Superior temporal gyrus (tissue), 1 donor: ENCODE measurements around the gene CAPN11.

ENCODE experiments used
- DNase-seq: peaks from one replicate; pipeline ENCODE4 v3.0.0-alpha.2; 2016; ENCODE audit errors: extremely low spot score

The CAPN11 gene

GRCh38 chr6:44156494-44157151, 2.0 kb upstream of the CAPN11 start:
- no peak for DNase-seq

DNA sequence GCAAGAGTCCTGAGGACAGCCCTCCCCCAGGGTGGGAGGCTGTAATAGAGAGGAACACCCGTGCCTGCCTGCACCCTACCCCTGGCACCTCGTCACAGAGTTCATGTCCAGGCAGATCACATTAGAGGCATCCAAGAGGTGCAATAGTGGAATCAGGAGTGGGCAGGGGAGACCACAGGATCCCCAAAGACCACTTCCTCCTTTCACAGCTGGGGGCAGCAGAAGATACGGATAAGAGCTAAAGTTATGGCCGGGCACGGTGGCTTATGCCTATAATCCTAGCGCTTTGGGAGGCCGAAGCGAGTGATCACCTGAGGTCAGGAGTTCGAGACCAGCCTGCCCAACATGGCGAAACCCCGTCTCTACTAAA, 1.5 kb upstream of the CAPN11 start:
- no peak for DNase-seq

GRCh38 chr6:44161997-44162338, 3.3 kb downstream of the CAPN11 start:
- DNase-seq: no peak

DNA sequence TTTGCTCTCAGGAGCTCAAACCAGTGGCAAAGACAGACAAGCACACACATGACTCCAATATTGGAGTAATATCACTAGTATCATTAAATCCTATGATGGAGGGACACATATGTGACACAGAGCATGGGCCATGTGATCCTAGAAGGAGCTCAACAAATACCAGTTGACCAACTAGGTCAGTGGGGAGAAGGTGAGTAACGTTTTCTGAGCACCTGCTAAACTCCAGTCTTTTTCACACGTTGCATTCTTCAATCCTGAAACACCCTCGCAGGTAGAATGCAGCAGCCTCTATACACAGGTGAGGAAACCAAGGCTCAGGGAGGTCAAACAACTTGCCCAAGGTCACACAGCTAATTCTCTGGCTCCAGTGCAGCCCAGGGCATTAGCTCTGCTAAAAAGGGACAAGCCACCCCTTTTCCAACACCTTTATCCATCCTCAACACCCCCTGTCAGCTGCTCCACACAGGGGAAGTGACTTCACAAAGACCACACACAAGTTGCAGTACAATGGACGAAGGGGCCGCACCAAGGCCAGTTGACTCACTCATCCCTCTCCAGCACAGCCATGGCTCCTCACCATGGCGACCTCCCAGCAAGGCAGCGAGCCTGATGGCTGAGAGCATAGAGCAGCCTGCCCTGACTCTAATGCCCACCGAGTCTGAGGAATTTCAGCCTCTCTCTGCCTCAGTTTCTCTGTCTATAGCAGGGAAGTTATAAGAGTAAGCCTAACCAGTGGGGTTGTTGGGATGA, 4.4 kb downstream of the CAPN11 start:
- DNase-seq: no peak

- DNase-seq: no peak
These were observed 7.5 kb downstream of the CAPN11 start for GRCh38 chr6:44166116-44166515.

DNA sequence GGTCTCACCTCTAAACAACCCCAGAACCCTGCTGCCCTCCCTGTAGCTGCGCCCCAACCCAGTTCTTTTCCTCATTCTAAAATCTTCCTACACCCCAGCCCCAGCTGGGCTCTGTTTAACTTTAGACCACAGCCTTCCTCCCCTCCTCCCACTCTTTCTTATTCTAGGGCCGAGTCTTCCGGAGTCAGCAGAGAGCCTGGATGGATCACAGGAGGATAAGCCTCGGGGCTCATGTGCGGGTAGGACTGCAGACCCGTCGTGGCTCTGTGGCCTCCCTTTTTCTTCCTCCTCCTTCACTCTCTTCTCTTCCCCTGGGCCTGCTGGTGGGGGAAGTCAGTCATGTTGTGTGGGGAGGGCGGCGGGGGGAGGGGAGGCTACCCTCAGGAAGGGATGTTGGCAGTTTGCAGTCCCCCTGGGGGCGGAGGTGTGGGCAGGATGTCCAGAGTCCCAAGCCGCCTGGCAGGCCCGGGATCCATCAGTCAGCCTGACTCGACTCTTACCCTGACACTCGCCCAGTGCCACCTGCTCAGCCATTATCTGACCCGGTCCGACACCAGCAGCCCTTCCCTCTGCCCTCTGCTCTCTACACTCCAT, 8.1 kb downstream of the CAPN11 start:
- no peak for DNase-seq

DNA sequence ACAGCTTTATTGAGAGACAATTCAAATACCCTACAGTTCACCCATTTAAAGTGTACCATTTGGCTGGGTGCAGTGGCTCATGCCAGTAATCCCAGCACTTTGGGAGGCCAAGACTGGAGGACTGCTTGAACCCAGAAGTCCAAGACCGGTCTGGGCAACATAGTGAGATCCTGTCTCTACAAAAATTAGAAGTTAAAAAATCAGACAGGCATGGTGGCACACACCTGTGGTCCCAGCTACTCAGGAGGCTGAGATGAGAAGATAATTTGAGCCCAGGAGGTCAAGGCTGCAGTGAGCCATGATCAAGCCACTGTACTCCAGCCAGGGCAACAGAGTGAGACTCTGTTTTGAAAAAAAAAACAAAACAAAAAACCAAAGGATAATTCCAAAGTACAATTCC, 8.9 kb downstream of the CAPN11 start:
- DNase-seq: no peak

- no peak for DNase-seq
These were observed 10.5 kb downstream of the CAPN11 start for GRCh38 chr6:44169154-44169553.

GRCh38 chr6:44169886-44170570, 11.4 kb downstream of the CAPN11 start:
- DNase-seq: no peak

- DNase-seq: no peak
These were observed 13.4 kb downstream of the CAPN11 start for GRCh38 chr6:44171899-44172546.

GRCh38 chr6:44172731-44173500, 14.3 kb downstream of the CAPN11 start:
- peak; percentile 88 for DNase-seq

DNA sequence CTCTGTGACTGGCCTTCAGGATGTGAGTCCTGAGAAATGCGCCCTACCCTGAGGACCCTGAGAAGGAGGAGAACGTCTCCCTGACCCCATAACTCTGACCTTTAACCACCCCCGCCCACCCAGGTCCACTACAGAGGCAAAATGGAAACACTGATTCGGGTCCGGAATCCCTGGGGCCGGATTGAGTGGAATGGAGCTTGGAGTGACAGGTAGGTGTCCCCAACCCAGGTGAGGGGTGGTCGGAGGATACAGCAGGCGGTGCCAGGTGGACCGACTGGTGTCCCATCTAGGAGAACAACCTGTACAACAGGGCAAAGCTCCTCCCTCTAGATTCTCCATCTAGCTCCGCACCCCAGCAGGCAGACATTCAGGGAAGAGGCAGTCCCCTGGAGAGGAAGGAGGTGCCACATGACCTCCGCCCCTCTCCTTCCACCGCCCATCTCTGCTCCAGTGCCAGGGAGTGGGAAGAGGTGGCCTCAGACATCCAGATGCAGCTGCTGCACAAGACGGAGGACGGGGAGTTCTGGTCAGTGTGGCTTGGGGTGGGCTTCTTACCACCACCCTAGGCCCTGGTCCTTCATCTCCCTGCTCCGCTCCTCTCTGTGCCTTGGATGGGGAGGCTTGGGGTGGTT, 17.6 kb downstream of the CAPN11 start:
- no peak for DNase-seq

GRCh38 chr6:44176762-44177509, 18.3 kb downstream of the CAPN11 start:
- DNase-seq: no peak

GRCh38 chr6:44177691-44178423, 19.2 kb downstream of the CAPN11 start:
- DNase-seq: no peak

- no peak for DNase-seq
These were observed 19.9 kb downstream of the CAPN11 start for GRCh38 chr6:44178424-44179071.

DNA sequence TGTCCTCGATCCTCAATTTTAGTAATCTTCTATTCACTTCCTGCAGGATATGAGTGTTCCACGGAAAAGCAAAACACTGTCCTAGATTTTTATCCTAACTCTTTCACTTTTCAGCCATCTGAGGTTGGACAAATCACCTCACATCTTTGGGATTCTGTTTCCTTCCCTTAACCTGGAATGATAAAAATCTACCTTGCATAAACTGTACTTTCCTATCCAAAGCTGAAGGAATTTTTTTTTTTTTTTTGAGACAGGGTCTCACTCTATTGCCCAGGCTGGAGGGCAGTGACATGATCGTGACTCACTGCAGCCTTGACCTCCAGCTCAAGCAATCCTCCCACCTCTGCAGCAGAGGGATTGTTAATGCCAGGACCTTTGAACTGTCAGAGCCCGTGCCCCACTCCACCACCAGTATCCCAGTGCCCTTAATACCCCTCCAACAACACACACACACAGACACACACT, 20.5 kb downstream of the CAPN11 start:
- DNase-seq: no peak

DNA sequence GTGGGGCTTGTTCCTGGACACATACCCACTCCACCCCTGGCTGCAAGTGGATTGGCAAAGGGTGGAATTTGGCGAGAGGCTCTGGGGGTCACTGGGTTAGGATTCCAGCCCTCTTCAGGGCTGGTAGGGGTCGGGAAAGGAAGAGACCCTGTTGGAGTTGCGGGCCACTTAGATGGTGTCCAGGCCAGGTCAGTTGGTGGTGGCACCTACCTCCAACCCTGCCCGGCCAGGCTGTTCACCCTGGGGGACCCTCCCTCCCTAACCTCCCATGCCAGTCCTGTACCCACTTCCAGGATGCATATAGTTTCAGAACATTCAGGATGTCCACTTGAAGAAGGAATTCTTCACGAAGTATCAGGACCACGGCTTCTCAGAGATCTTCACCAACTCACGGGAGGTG, 21.0 kb downstream of the CAPN11 start:
- DNase-seq: no peak

- DNase-seq: no peak
These were observed 21.8 kb downstream of the CAPN11 start for GRCh38 chr6:44180406-44180805.

DNA sequence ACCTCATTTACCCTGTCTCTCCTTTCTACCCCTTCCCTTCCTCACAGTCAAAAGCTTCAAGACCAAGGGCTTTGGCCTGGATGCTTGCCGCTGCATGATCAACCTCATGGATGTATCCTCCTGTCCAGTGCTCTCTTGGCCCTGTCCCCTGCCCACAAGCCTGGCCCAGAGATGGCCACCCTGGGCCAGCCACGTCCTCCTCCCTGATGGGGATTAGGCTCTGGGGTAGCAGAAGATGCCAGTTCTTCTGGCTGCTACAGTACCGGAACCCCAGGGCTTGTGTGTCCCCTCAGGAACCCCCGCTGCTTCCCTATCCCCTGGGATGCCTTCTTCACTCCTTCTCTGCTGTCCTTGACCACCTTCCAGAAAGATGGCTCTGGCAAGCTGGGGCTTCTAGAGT, 22.3 kb downstream of the CAPN11 start:
- DNase-seq: no peak
